Thymus (tissue), 11 donors: ENCODE data around the gene ERI2. TPM values are rescaled to one million over a fixed set of nuclear protein-coding genes. Genes with fewer than 3 reads are reported as not detected.
"Not testable (repeated sequence)": the region's sequence is repeated elsewhere in the genome, so short reads cannot be mapped to it uniquely, and the experiment has no call there.

Experiments used
- DNase-seq, 9 donors: peaks; one replicate each; pipeline ENCODE4 v3.0.0-alpha.2; 2013; ENCODE audit warnings: low spot score in 9 of 9, low read depth in 6 of 9, missing footprints in 1 of 9
- H3K27ac ChIP-seq, 2 donors: one replicate each; pipeline ENCODE4 v1.5.1; 2013; ENCODE audit warnings: control low read depth in 1 of 2, low read depth in 1 of 2, low read length in 1 of 2, mild to moderate bottlenecking in 1 of 2, moderate library complexity in 1 of 2
- H3K27me3 ChIP-seq, 2 donors: one replicate each; pipeline ENCODE4 v1.5.1; 2013; ENCODE audit warnings: low read length in 1 of 2; ENCODE audit not compliant: control insufficient read depth in 2 of 2, insufficient read depth in 1 of 2
- H3K36me3 ChIP-seq, 2 donors: one replicate each; pipeline ENCODE4 v1.5.1; 2013; ENCODE audit warnings: low read length in 1 of 2, mild to moderate bottlenecking in 1 of 2, moderate library complexity in 1 of 2; ENCODE audit not compliant: control insufficient read depth in 2 of 2, insufficient read depth in 2 of 2
- H3K4me1 ChIP-seq, 2 donors: one replicate each; pipeline ENCODE4 v1.5.1; 2013; ENCODE audit warnings: low read length in 2 of 2; ENCODE audit not compliant: control insufficient read depth in 2 of 2, insufficient read depth in 2 of 2
- H3K4me3 ChIP-seq, 2 donors: one replicate each; pipeline ENCODE4 v1.5.1; 2013; ENCODE audit warnings: low read length in 2 of 2, control low read depth in 1 of 2, mild to moderate bottlenecking in 1 of 2
- H3K9me3 ChIP-seq, 2 donors: one replicate each; pipeline ENCODE4 v1.5.1; 2013; ENCODE audit warnings: low read length in 1 of 2, mild to moderate bottlenecking in 1 of 2; ENCODE audit not compliant: control insufficient read depth in 2 of 2, insufficient read depth in 1 of 2
- WGBS: extraction: QIAGEN DNeasy Blood & Tissue Kit; methylation state at CpG from one replicate; pipeline ENCODE4 v1.1.7; 2013; 5-methylcytosine and 5-hydroxymethylcytosine counted together
- polyA plus RNA-seq: library from polyadenylated mRNA; stranded (reverse); fragments of 200-250 nt; gene quantifications from one replicate; pipeline ENCODE4 v1.2.3, GENCODE V29; 2013
- total RNA-seq: library from RNA; stranded (reverse); fragments of 120-200 nt; gene quantifications from one replicate; pipeline ENCODE4 v1.2.4, GENCODE V29; 2013
- donor health status: healthy.

ERI2 gene
- total and polyA plus RNA-seq, 2 donors, result 12.2 to 20.1 TPM

DNA sequence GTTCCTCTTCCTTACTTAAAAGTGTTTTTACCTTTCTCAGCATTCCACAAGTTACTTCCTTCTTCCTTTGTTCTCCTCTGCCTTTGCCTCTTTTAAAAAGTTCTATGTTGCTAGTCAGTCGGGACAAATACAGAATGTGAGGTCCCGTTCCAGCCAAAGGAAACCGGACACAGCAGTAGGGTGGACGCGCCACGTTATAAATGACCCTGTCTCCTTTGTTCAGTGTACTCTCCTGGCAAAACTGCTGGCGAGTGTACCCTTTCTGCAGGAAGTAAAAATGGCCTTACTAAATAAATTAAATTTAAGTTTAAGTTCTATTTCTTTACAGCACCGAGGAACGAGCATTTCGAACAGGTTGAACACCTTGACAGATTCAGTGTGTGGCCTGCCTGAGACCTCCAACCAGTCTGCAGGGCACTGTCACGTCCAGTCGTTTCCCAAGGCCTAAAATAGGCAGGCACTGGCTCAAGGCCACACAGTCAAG, 546 bp downstream of the ERI2 start:
- not testable (repeated sequence) for H3K27me3 ChIP-seq, H3K9me3 ChIP-seq, H3K36me3 ChIP-seq
- peaks cover 12 to 13% of the 10 kb centered on the region in 2 donors for H3K4me1 ChIP-seq
- H3K4me3 ChIP-seq, result peak overlapping the region; percentile 62 to 77
- WGBS, result 21% methylated on average over 12 of the region's 12 CpGs
- peak in 2 of 9 donors; percentile 4 to 13 for DNase-seq
- H3K27ac ChIP-seq, result peak overlapping the region; percentile 72 to 96

DNA sequence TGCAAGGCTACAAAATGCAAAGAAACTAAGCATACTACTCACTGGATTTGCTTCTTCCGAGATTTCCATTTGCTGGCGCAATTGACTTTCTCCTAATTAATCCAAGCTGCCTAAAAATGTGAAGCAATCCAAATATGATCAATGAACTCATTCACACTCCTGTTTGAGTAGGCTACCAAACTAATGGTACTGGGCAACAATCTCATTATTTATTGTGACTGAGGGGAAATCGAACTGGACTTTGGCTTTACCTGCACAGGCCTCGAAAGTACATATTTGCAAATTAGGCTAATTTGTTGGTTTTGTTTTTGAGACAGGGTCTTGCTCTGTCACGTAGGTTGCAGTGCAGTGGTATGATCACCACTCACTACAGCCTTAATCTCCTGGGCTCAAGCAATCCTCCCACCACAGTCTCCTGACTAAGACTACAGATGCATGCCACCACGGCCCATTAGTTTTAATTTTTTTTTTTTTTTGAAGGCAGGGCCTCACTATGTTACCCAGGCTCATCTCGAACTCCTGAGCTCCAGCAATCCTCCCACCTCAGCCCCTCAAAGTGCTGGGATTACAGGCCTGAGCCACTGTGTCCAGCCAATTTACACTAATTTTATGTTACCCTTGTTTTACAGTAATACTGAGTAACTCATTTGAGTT, 2.6 kb downstream of the ERI2 start:
- Histone ChIP-seq H3K4me1 (peaks cover 12 to 13% of the 10 kb centered on the region in 2 donors), H3K36me3 (peaks cover 4 to 5% of the 10 kb centered on the region in 2 donors), H3K9me3 (no peaks in the 10 kb centered on the region), H3K27me3 (no peaks in the 10 kb centered on the region), H3K4me3 (no peak overlapping the region), H3K27ac (no peak overlapping the region)
- no peak for DNase-seq
- WGBS, result 98% methylated on average over 7 of the region's 7 CpGs

DNA sequence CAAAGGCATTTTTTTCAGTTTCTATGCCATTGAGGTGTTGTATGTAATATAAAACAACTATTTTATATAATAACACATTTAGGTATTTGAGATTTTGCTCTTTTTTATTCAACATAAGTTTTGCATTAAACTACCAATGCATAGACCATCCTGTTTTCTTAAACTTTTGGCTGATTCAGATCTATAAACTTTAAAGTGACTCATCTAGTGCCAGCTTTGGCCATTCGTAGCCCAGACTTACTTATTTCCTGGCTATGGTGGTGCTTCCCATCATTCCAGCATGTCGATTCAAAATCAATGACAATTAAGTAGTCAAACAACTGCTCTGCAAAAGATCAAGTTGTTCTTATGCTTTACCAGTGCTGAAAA, 3.1 kb downstream of the ERI2 start:
- no peaks in the 10 kb centered on the region for H3K27me3 ChIP-seq
- H3K9me3 ChIP-seq, result no peaks in the 10 kb centered on the region
- H3K27ac ChIP-seq, result no peak overlapping the region
- H3K36me3 ChIP-seq, result peaks cover 5 to 8% of the 10 kb centered on the region in 2 donors
- no peak for DNase-seq
- H3K4me3 ChIP-seq, result no peak overlapping the region
- peaks cover 10 to 12% of the 10 kb centered on the region in 2 donors for H3K4me1 ChIP-seq
- 96% methylated on average over 2 of the region's 2 CpGs for WGBS

DNA sequence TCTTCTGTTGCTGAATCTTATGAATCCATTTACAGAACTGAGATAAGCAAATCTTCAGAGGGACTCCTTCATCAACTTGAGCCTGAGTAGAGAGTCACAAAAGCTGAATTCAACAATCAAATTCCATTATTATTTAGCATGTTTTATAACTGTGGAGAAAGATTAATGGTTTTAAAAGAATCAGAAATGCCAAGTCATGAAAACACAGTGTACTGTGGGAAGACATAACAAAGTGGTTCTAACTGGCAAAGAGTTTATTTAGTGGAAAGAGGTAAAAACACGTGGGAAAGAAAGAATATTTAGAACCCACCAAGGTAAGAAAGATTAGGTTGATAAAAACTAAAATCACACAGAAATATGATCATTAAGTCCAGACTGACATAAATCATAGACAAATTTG, 5.0 kb downstream of the ERI2 start:
- Histone ChIP-seq H3K27me3 (no peaks in the 10 kb centered on the region), H3K4me3 (no peak overlapping the region), H3K36me3 (peaks cover 9 to 14% of the 10 kb centered on the region in 2 donors), H3K4me1 (no peaks in the 10 kb centered on the region), H3K9me3 (no peaks in the 10 kb centered on the region), H3K27ac (no peak overlapping the region)
- WGBS, result 41% methylated on average over 1 of the region's 1 CpG
- no peak for DNase-seq

DNA sequence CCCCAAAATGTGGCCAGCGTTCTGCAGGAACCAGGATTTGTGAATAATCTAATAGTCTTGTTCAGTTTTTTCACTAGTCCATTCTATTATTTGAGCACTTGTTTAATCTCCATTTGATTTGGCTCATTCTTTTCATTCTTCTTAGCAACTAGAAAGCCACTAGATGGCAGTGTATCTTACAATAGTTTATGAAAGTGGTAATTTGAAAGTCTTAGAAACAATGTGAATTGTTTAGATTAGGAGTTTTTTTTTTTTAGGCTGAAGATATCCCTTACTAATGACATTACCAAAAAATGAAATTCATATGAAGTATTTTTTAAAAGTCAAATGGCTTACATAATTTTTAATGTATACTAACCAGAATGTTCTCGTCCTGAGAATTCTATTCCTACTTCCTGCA, 6.7 kb downstream of the ERI2 start:
- peak in 3 of 9 donors; percentile 8 to 53 (median 18) for DNase-seq
- 77% methylated on average over 2 of the region's 2 CpGs for WGBS
- H3K36me3 ChIP-seq, result peaks cover 9 to 14% of the 10 kb centered on the region in 2 donors
- H3K27me3 ChIP-seq, result no peaks in the 10 kb centered on the region
- H3K4me3 ChIP-seq, result no peak overlapping the region
- H3K4me1 ChIP-seq, result no peaks in the 10 kb centered on the region
- H3K9me3 ChIP-seq, result no peaks in the 10 kb centered on the region
- no peak overlapping the region for H3K27ac ChIP-seq

DNA sequence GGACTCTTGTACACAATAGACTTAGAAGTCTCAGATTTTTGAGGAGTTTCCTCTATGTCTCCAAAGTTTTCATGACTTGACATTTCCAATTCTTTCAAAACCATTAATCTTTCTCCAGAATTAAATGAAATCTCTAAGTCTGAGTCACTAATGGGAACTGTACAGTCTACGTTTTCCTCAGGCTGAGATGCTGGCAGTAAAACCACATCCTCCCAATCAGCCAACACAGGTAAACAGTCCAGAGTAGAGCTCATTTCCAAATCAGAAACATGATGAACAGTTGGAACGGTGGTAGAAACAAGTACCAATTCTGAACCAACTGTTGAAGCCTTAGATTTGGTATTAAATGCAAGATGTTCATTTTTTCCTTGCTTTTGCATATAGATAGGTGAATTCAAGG, 7.9 kb downstream of the ERI2 start:
- H3K27ac ChIP-seq, result no peak overlapping the region
- H3K4me1 ChIP-seq, result no peaks in the 10 kb centered on the region
- peaks cover 9 to 14% of the 10 kb centered on the region in 2 donors for H3K36me3 ChIP-seq
- no peak overlapping the region for H3K4me3 ChIP-seq
- DNase-seq, result no peak
- no peaks in the 10 kb centered on the region for H3K27me3 ChIP-seq
- no peaks in the 10 kb centered on the region for H3K9me3 ChIP-seq
- 52% methylated on average over 2 of the region's 2 CpGs for WGBS

DNA sequence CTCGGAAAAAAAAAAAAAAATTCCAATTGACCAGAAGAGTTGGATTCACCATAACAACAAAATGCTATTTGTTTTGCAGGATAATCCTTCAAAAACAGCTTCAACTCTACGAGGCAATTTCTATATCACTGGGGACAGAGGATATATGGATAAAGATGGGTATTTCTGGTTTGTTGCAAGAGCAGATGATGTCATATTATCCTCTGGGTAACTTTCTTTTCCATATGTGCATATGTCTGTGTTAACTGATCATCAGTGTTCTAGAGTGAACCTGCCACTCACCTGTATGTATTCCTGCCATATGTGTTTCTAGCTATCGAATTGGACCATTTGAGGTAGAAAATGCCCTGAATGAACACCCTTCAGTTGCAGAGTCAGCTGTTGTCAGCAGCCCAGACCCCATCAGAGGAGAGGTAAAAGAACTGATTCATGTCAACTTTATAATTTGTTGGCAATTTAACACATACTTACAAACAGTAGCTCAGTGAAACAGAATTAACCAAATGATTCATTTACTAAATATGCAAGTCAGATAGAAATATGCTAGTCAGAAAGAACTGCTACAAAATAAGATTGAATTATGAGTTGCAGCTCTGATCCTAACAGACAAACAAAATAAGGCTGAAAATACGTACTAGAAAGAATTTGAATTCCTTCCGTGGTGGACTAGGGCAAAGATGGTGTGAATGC, 14.2 kb downstream of the ERI2 start:
- WGBS, result 96% methylated on average over 5 of the region's 5 CpGs
- Histone ChIP-seq H3K27me3 (no peaks in the 10 kb centered on the region), H3K9me3 (no peaks in the 10 kb centered on the region), H3K36me3 (no peaks in the 10 kb centered on the region), H3K4me1 (no peaks in the 10 kb centered on the region), H3K4me3 (no peak overlapping the region), H3K27ac (no peak overlapping the region)
- DNase-seq, result no peak

DNA sequence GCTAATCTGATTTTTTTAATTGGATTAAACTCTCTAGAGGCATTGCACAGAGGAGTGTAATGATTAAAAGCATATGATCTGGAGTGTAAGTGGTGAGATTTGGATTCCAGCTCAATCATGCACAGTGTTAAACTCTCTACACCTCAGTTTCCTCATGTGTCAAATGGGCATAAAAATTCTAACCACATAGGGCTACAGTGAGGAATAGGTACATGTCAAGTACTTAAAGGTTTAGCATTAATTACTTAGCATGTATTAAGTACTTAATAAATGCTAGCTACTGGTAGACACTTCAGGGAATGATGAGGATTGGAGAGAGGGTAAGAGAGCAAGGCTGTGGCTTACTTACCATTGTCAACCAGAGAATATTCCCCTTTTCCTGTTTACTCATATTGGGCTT, 17.1 kb downstream of the ERI2 start:
- Histone ChIP-seq H3K27me3 (no peaks in the 10 kb centered on the region), H3K9me3 (no peaks in the 10 kb centered on the region), H3K27ac (no peak overlapping the region), H3K4me3 (no peak overlapping the region), H3K36me3 (no peaks in the 10 kb centered on the region), H3K4me1 (no peaks in the 10 kb centered on the region)
- no peak for DNase-seq

DNA sequence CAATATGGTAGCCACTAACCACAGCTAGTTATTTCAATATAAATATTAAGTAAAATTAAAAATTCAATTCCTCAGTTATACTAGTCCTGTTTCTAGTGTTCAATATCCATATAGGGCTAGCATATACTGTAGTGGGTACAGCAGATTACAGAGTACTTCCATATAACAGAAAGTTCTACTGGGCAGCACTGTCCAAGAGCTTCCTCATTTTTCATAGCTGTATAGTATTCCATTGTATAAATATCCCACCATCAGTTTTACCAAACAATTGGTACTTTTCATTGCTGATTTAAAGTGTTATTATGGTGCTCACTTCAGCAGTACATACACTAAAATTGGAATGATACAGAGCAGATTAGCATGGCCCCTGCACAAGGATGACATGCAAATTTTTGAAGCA, 22.1 kb downstream of the ERI2 start:
- Histone ChIP-seq H3K9me3 (no peaks in the 10 kb centered on the region), H3K27me3 (no peaks in the 10 kb centered on the region), H3K27ac (no peak overlapping the region), H3K4me1 (no peaks in the 10 kb centered on the region), H3K36me3 (no peaks in the 10 kb centered on the region), H3K4me3 (no peak overlapping the region)
- no peak for DNase-seq
